Measurements from ENCODE around the gene SLC6A16. TPM values are rescaled to one million over a fixed set of nuclear protein-coding genes. Genes with fewer than 3 reads are reported as not detected.
A peak's percentile ranks its signal among the peaks of the same experiment; 100 is the strongest.

The SLC6A16 gene
- total RNA-seq, 1 experiment from 2014 or later = 0.84 TPM

DNA sequence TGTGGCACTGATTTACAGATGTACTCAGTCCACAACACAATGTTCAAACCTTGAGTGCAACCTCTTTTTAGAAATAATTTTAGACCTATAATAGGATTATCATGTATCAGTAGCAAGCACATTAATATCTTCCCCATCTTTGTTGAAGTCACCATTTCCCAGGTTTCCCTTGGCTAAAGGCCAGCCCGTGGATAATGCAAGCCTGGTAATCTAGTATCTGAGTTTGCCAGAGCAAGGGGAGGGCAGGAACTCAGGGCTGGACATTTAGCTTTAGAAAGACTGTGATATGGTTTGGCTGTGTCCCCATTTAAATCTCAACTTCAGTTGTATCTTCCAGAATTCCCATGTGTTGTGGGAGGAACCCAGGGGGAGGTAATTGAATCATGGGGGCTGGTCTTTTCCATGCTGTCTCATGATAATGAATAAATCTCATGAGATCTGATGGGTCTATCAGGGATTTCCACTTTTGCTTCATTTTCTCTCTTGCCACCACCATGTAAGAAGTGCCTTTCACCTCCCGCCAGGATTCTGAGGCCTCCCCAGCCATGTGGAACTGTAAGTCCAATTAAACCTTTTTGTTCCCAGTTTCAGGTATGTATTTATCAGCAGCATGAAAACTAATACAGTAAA lies 37.7 kb downstream of the SLC6A16 start:
- H3K4me3 Mint-ChIP-seq (ENCODE audit: unreplicated experiment) = no peak overlapping the region
- H3K36me3 Mint-ChIP-seq (ENCODE audit: insufficient read depth, unreplicated experiment) = no peaks in the 10 kb centered on the region
- intact Hi-C loops (cut with micrococcal nuclease; ENCODE audit: unreplicated experiment) = no loop called here
- POLR2A ChIA-PET = no interaction called here
- no peaks in the 10 kb centered on the region for H3K27me3 Mint-ChIP-seq (ENCODE audit: insufficient read depth, unreplicated experiment)
- H3K4me1 Mint-ChIP-seq (ENCODE audit: low read depth, unreplicated experiment) = no peaks in the 10 kb centered on the region
- no peaks in the 10 kb centered on the region for H3K36me3 ChIP-seq (ENCODE audit: control insufficient read depth, insufficient read depth, low read length)
- no peak overlapping the region for H3K4me3 ChIP-seq (ENCODE audit: low read depth, low read length)
- CTCF ChIA-PET = no interaction called here
- no peak for DNase-seq
- BruUV-seq (replicated peaks) = no TSS peak
- no peaks in the 10 kb centered on the region for H3K4me1 ChIP-seq
- no peak overlapping the region for H3K27ac Mint-ChIP-seq (ENCODE audit: unreplicated experiment)
- TF ChIP-seq, protein P1, sequence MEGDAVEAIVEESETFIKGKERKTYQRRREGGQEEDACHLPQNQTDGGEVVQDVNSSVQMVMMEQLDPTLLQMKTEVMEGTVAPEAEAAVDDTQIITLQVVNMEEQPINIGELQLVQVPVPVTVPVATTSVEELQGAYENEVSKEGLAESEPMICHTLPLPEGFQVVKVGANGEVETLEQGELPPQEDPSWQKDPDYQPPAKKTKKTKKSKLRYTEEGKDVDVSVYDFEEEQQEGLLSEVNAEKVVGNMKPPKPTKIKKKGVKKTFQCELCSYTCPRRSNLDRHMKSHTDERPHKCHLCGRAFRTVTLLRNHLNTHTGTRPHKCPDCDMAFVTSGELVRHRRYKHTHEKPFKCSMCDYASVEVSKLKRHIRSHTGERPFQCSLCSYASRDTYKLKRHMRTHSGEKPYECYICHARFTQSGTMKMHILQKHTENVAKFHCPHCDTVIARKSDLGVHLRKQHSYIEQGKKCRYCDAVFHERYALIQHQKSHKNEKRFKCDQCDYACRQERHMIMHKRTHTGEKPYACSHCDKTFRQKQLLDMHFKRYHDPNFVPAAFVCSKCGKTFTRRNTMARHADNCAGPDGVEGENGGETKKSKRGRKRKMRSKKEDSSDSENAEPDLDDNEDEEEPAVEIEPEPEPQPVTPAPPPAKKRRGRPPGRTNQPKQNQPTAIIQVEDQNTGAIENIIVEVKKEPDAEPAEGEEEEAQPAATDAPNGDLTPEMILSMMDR (IDR thresholded peaks at IDR 0.05; ENCODE audit: insufficient read depth in 1 of 2, low read depth in 1 of 2, low read length in 1 of 2, severe bottlenecking in 1 of 2, unreplicated experiment in 1 of 2) = no peak
- no peaks in the 10 kb centered on the region for H3K27me3 ChIP-seq (replicated peaks; ENCODE audit: control insufficient read depth, insufficient read depth, low read length)
- H3K9me3 Mint-ChIP-seq (ENCODE audit: unreplicated experiment) = peaks cover 10% of the 10 kb centered on the region
- H3K9me3 ChIP-seq = peaks cover 7% of the 10 kb centered on the region; the same call in 1 of the 2 replicates

DNA sequence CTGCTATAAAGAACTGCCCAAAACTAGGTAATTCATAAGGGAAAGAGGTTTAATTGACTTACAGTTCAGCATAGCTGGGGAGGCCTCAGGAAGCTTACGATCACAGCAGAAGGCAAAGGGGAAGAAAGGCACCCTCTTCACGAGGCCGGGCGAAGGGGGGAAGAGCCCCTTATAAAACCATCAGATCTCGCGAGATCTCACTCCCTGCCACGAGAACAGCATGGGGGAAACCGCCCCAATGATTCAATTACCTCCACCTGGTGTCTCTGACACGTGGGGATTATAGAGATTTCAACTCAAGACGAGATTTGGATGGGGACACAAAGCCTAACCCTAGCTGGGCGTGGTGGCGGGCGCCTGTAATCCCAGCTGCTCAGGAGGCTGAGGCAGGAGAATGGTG lies 42.8 kb downstream of the SLC6A16 start:
- intact Hi-C loops (cut with micrococcal nuclease; ENCODE audit: unreplicated experiment) = no loop called here
- Mint-ChIP-seq H3K27me3 (ENCODE audit: insufficient read depth, unreplicated experiment) (no peaks in the 10 kb centered on the region), H3K4me1 (ENCODE audit: low read depth, unreplicated experiment) (no peaks in the 10 kb centered on the region), H3K27ac (ENCODE audit: unreplicated experiment) (no peak overlapping the region), H3K4me3 (ENCODE audit: unreplicated experiment) (peak overlapping the region; percentile 59), H3K9me3 (ENCODE audit: unreplicated experiment) (peaks cover 1% of the 10 kb centered on the region), H3K36me3 (ENCODE audit: insufficient read depth, unreplicated experiment) (no peaks in the 10 kb centered on the region)
- Histone ChIP-seq H3K27me3 (replicated peaks; ENCODE audit: control insufficient read depth, insufficient read depth, low read length) (no peaks in the 10 kb centered on the region), H3K4me1 (no peaks in the 10 kb centered on the region), H3K9me3 (no peaks in the 10 kb centered on the region), H3K36me3 (ENCODE audit: control insufficient read depth, insufficient read depth, low read length) (no peaks in the 10 kb centered on the region), H3K4me3 (ENCODE audit: low read depth, low read length) (no peak overlapping the region)
- TF ChIP-seq, protein P1 (IDR thresholded peaks at IDR 0.05; ENCODE audit: insufficient read depth in 1 of 2, low read depth in 1 of 2, low read length in 1 of 2, severe bottlenecking in 1 of 2, unreplicated experiment in 1 of 2) = no peak
- ChIA-PET CTCF (no interaction called here), POLR2A (no interaction called here)
- no TSS peak for BruUV-seq (replicated peaks)
- no peak for DNase-seq

DNA sequence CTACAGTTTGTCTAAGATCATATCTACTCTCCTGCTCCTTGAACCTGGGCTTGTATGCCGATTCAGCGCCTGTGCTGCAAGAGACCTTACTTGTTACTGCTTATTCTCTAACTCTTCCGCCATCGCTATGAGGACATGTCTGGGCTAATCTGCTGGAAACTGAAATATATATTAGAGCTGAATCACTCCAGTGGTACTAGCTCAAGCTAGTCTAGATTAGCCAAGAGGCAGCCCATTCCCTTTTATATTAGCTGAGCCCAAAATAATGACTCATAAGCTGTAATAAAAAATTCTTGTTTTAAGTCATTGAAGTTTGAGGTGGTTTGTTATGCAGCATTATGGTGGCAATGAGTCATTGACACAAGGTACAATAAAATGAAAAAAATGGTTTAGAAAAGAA lies 52.8 kb downstream of the SLC6A16 start:
- Histone ChIP-seq H3K4me3 (ENCODE audit: low read depth, low read length) (no peak overlapping the region), H3K4me1 (peaks cover 5% of the 10 kb centered on the region; the same call in 1 of the 2 replicates), H3K9me3 (peaks cover 17% of the 10 kb centered on the region), H3K36me3 (ENCODE audit: control insufficient read depth, insufficient read depth, low read length) (no peaks in the 10 kb centered on the region), H3K27me3 (replicated peaks; ENCODE audit: control insufficient read depth, insufficient read depth, low read length) (no peaks in the 10 kb centered on the region)
- Mint-ChIP-seq H3K27ac (ENCODE audit: unreplicated experiment) (no peak overlapping the region), H3K9me3 (ENCODE audit: unreplicated experiment) (peaks cover 22% of the 10 kb centered on the region), H3K36me3 (ENCODE audit: insufficient read depth, unreplicated experiment) (no peaks in the 10 kb centered on the region), H3K4me3 (ENCODE audit: unreplicated experiment) (no peak overlapping the region), H3K4me1 (ENCODE audit: low read depth, unreplicated experiment) (peaks cover 6% of the 10 kb centered on the region), H3K27me3 (ENCODE audit: insufficient read depth, unreplicated experiment) (no peaks in the 10 kb centered on the region)
- no peak for DNase-seq
- CTCF ChIA-PET = interaction anchor here (0.6 kb wide), 1 partner anchor 895 kb away, joined by 3 read pairs; no protein-coding TSS in a partner anchor
- TF ChIP-seq, protein P1 (IDR thresholded peaks at IDR 0.05; ENCODE audit: insufficient read depth in 1 of 2, low read depth in 1 of 2, low read length in 1 of 2, severe bottlenecking in 1 of 2, unreplicated experiment in 1 of 2) = no peak
- intact Hi-C loops (cut with micrococcal nuclease; ENCODE audit: unreplicated experiment) = no loop called here
- POLR2A ChIA-PET = no interaction called here
- BruUV-seq (replicated peaks) = no TSS peak
